GM12872 (cell line): ENCODE results near the gene FAM120B.

Experiments
- CTCF ChIP-seq: IDR thresholded peaks from 3 replicates; pipeline ENCODE4 v1.5.1; 2011; ENCODE audit warnings: low read depth, mild to moderate bottlenecking, low read length, moderate library complexity; ENCODE audit not compliant: insufficient read depth

The FAM120B gene

GRCh38 chr6:170289951-170290295 lies 16.6 kb upstream of the FAM120B start:
- TF ChIP-seq CTCF, result no peak

DNA sequence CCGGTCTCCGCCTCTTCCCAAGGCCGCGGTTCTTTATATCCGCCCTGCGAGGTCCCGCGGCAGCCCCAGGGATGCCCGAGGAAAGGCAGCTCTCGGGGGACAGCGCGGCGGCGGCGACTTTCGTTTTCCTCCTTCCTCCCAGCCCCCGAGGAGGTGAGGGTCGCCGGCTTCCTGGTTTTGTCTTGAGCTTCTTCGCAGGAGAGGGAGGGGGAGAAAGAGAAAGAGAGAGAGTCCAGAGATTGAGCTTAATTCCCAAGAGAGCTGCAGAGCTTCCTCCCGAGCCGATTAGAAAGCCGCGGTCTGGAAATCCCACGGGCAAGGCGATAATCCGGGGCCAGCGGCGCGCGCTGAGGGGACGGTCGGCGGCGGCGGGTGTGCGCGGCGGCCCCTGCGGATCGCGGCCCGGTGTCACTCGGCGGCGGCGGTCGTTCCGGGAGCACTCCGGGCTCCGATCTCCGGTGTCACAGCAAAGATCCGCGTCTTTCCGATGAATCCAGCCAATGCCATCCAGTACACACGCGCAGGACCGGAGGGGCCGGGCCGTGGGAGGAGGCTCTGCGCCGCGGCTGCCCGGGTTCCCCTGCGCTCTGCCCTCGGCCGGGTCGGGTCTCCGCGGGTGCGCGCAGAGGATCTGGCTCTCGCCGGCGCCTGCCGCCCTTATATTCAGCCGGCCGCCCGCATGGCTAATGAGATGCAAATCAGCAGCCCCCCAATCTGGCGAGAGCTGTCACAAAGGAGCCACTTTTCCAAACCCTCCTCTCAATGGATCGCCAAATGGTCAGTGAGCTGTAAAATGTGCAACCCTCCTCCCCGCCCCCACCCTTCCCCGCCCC lies 16.0 kb upstream of the FAM120B start, which contains the start of gene DLL1:
Gene DLL1 (minus strand): TSS at position 783 of the 833 bp plus-strand sequence. CDS start 939 bp downstream, outside the sequence.
- no peak for TF ChIP-seq CTCF

DNA sequence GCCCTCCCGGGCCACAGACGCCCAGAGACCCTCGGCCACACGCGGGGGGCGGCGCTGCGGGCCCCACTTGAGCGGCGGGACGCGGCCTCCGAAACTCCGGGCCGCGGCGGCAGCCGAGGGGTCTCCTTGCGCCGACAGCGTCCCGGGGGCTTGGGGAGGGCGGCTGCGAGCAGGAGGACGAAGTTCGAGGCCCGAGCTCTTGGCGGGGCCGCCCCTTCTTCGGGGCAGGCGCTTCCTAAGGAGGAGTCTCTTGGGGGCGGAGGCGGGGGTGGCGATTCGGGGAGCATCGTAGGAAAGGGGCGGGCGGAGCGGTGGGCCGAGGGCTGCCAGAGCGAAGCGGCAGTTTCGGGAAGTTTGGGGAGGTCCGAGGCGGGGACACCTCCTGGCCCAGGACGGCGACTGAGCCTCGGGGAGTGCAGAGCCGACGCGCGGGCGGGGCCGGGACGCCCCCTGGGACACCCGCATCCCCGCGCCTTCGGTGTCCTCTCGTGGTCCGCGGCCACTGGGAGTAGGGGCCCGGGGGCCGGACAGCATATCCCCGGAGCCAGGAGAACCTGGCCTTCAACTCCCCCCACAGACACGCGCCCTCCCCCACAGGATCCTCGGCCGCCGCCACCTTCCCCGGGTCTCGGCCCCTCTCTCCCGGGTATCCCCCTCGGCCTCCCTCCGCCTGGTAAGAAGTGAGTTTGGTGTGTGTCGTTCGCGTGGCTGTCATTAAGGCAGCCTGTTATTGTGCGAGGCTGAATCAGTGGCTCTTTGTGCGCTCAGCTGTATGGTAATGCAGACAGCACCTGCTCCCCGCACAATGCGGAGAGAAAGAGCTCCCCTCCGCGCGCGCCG lies 15.1 kb upstream of the FAM120B start:
- TF ChIP-seq CTCF, result no peak

GRCh38 chr6:170292111-170292406 lies 14.5 kb upstream of the FAM120B start:
- no peak for TF ChIP-seq CTCF

- no peak for TF ChIP-seq CTCF
These were observed 14.0 kb upstream of the FAM120B start for GRCh38 chr6:170292407-170293158.

GRCh38 chr6:170293341-170294231 lies 13.0 kb upstream of the FAM120B start:
- no peak for TF ChIP-seq CTCF

- no peak for TF ChIP-seq CTCF
These were observed 12.2 kb upstream of the FAM120B start for GRCh38 chr6:170294298-170294730.
